Measurements from ENCODE around the gene GLIPR1L2.

DNA sequence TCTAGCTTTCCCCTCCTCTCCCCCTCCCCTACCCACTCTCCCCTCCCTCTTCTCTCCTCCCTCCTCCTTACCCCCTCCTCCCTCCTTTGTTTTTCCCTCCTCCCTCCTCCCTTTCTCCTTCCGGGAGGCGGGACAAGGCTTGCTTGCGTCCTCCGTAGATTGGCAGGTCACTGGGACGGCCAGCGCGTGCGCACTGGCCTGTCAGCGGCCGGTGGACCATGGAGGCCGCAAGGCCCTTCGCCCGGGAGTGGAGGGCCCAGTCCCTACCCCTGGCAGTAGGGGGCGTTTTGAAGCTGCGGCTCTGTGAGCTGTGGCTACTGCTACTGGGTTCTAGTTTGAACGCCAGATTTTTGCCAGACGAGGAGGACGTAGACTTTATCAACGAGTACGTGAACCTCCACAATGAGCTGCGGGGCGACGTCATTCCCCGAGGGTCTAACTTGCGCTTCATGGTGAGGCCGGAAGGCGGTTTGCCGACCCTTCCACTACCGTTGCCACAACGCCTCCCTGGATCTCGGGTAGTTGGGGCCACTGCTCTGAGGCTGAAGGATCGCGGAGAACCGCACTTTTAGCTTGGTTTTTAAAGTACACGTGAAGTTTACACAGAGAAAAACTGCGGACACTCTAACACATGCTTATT is at the start of gene GLIPR1L2:
- TF ChIP-seq, protein P1, sequence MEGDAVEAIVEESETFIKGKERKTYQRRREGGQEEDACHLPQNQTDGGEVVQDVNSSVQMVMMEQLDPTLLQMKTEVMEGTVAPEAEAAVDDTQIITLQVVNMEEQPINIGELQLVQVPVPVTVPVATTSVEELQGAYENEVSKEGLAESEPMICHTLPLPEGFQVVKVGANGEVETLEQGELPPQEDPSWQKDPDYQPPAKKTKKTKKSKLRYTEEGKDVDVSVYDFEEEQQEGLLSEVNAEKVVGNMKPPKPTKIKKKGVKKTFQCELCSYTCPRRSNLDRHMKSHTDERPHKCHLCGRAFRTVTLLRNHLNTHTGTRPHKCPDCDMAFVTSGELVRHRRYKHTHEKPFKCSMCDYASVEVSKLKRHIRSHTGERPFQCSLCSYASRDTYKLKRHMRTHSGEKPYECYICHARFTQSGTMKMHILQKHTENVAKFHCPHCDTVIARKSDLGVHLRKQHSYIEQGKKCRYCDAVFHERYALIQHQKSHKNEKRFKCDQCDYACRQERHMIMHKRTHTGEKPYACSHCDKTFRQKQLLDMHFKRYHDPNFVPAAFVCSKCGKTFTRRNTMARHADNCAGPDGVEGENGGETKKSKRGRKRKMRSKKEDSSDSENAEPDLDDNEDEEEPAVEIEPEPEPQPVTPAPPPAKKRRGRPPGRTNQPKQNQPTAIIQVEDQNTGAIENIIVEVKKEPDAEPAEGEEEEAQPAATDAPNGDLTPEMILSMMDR (IDR thresholded peaks at IDR 0.05; ENCODE audit: control extremely low read depth in 1 of 3, insufficient read depth in 1 of 3, low read depth in 1 of 3, low read length in 3 of 3) = peak; percentile 75 to 94 (median 80)
- TF ChIP-seq YY1 (IDR thresholded peaks at IDR 0.05; ENCODE audit: low read depth, low read length) (peak; percentile 81), ATF2 (IDR thresholded peaks at IDR 0.05; ENCODE audit: low read length) (peak; percentile 91), CEBPB (IDR thresholded peaks at IDR 0.05; ENCODE audit: low read depth, low read length) (no peak), POLR2A (IDR thresholded peaks at IDR 0.05; ENCODE audit: control extremely low read depth in 1 of 2, low read depth in 2 of 2, low read length in 2 of 2) (peak in 1 of 2 experiments; percentile 72; a peak in 2 of 3 replicates), GABPA (IDR thresholded peaks at IDR 0.05; ENCODE audit: borderline replicate concordance, insufficient read depth, low read length) (no peak), HDAC2 (IDR thresholded peaks at IDR 0.05; ENCODE audit: borderline replicate concordance in 1 of 2, low read depth in 2 of 2, low read length in 2 of 2) (0 out of 4 replicates have a peak, but pooled peaks of 1 of the 2 experiments have one; percentile 71), EZH2 (IDR thresholded peaks at IDR 0.05; ENCODE audit: low read depth, low read length, severe bottlenecking) (no peak), BRCA1 (IDR thresholded peaks at IDR 0.05; ENCODE audit: low read depth, low read length) (no peak)

All from H1 (cell line).